Adrenal gland (tissue), 5 donors: ENCODE data around the gene ASMTL.

Experiments
- CTCF ChIP-seq, 6 experiments: fragments of 450-650 bp in 4 of 6; fragments of 200-600 bp in 2 of 6; sonication (generic) in 1 of 6; IDR thresholded peaks; 1 replicate in 5 of 6; 2 replicates in 1 of 6; pipeline versions ENCODE4 v1.5.1 to v1.8.0; 2016 to 2021; ENCODE audit warnings: antibody characterized with exemption in 6 of 6, mild to moderate bottlenecking in 2 of 6, moderate library complexity in 1 of 6
- POLR2A ChIP-seq, 2 donors: fragments of 450-650 bp; IDR thresholded peaks; one replicate each; pipeline ENCODE4 v1.6.1; 2017; ENCODE audit warnings: antibody characterized with exemption in 2 of 2, mild to moderate bottlenecking in 2 of 2, moderate library complexity in 1 of 2
- donor health status: DM: no; HTN: no; CAD: no.

GRCh38 chrX:1480082-1480785, 27.5 kb upstream of the ASMTL start:
- TF ChIP-seq CTCF (IDR thresholded peaks at IDR 0.05) (no peak), POLR2A (IDR thresholded peaks at IDR 0.05) (no peak)
